Endothelial cell of umbilical vein (primary cell): ENCODE measurements around the gene UIMC1. TPM values are rescaled to one million over a fixed set of nuclear protein-coding genes. Genes with fewer than 3 reads are reported as not detected.
"Not testable (repeated sequence)": the region's sequence is repeated elsewhere in the genome, so short reads cannot be mapped to it uniquely, and the experiment has no call there.

ENCODE experiments used
- BruUV-seq: library from RNA; stranded (reverse); fragments of 400-500 nt; replicated peaks from 2 replicates; lab custom pipeline; 2021; lab: Mats Ljungman, UMichigan
- CTCF ChIA-PET: fragments of 300-600, 350-600 bp; sonication (Branson Sonifier 250); formaldehyde crosslinking; loops from one replicate; lab custom pipeline; 2021; ENCODE audit warnings: antibody characterized with exemption, inconsistent platforms; lab: Charles Lee
- POLR2A ChIA-PET: fragments of 300-600, 350-600 bp; sonication (Branson Sonifier 250); formaldehyde crosslinking; loops from one replicate; lab custom pipeline; 2021; ENCODE audit warnings: antibody characterized with exemption, inconsistent platforms; lab: Charles Lee
- DNase-seq: peaks from one replicate; pipeline ENCODE4 v3.0.0-alpha.2; 2011; ENCODE audit warnings: low read depth, low spot score
- FAIRE-seq: peaks from 2 replicates; lab custom pipeline; 2011; peaks lifted over from hg19 to GRCh38; lab: Jason Lieb, UNC
- H2AFZ ChIP-seq: 2 replicates; pipeline ENCODE4 v1.6.0; 2012; ENCODE audit warnings: low read depth, low read length, control low read depth, inconsistent platforms
- H3K27ac ChIP-seq: 2 replicates; pipeline ENCODE4 v1.5.1; 2011; ENCODE audit warnings: low read depth, mild to moderate bottlenecking, control low read depth, low read length, moderate library complexity; ENCODE audit not compliant: insufficient read depth
- H3K27me3 ChIP-seq, 2 experiments: 2 replicates each; pipeline versions ENCODE4 v1.6.0 to v1.6.1; 2011; ENCODE audit warnings: low read length in 2 of 2, mixed read lengths in 1 of 2; ENCODE audit not compliant: control insufficient read depth in 2 of 2, insufficient read depth in 2 of 2
- H3K36me3 ChIP-seq, 2 experiments: 2 replicates in 1 of 2; 3 replicates in 1 of 2; pipeline ENCODE4 v1.5.1; 2011; ENCODE audit warnings: low read length in 2 of 2, mild to moderate bottlenecking in 1 of 2, moderate library complexity in 1 of 2; ENCODE audit not compliant: control insufficient read depth in 2 of 2, insufficient read depth in 2 of 2; ENCODE audit errors: extremely low read depth in 1 of 2
- H3K4me1 ChIP-seq: 3 replicates; pipeline ENCODE4 v1.5.1; 2011; ENCODE audit warnings: mild to moderate bottlenecking, low read length; ENCODE audit not compliant: control insufficient read depth, insufficient read depth; ENCODE audit errors: extremely low read depth
- H3K4me2 ChIP-seq: 2 replicates; pipeline ENCODE4 v1.6.1; 2011; ENCODE audit warnings: low read length, control low read depth, mixed read lengths; ENCODE audit not compliant: insufficient read depth
- H3K4me3 ChIP-seq, 3 experiments: fragments of 200-600 bp in 1 of 3; sonication (generic), shearing (Covaris generic) in 1 of 3; replicated peaks in 1 of 3; 2 replicates each; pipeline ENCODE4 v1.5.1; 2011 to 2016; ENCODE audit warnings: control low read depth in 3 of 3, low read length in 3 of 3, mild to moderate bottlenecking in 2 of 3, inconsistent platforms in 1 of 3, low read depth in 1 of 3, moderate library complexity in 1 of 3; ENCODE audit not compliant: insufficient read depth in 1 of 3
- H3K79me2 ChIP-seq: 2 replicates; pipeline ENCODE4 v1.6.0; 2012; ENCODE audit warnings: low read length, inconsistent platforms; ENCODE audit not compliant: control insufficient read depth, insufficient read depth
- H3K9ac ChIP-seq: replicated peaks from 2 replicates; pipeline ENCODE3; 2011; ENCODE audit warnings: low read length, control low read depth; ENCODE audit not compliant: insufficient read depth; ENCODE audit errors: extremely low read depth
- H3K9me1 ChIP-seq: replicated peaks from 3 replicates; pipeline ENCODE4 v1.6.0; 2011; ENCODE audit warnings: mild to moderate bottlenecking, low read length; ENCODE audit not compliant: control insufficient read depth, insufficient read depth; ENCODE audit errors: extremely low read depth
- H3K9me3 ChIP-seq: replicated peaks from 2 replicates; pipeline ENCODE4 v1.5.1; 2012; ENCODE audit warnings: low read length, inconsistent platforms; ENCODE audit not compliant: control insufficient read depth, insufficient read depth
- H4K20me1 ChIP-seq: replicated peaks from 2 replicates; pipeline ENCODE3; 2011; ENCODE audit warnings: mild to moderate bottlenecking, low read length; ENCODE audit not compliant: control insufficient read depth, insufficient read depth; ENCODE audit errors: extremely low read depth
- EZH2 ChIP-seq: IDR thresholded peaks from 2 replicates; pipeline ENCODE4 v1.6.1; 2012; ENCODE audit warnings: borderline replicate concordance, low read depth, mild to moderate bottlenecking, moderate library complexity, low read length, inconsistent platforms; ENCODE audit not compliant: severe bottlenecking
- FOS ChIP-seq: IDR thresholded peaks from 2 replicates; pipeline ENCODE4 v1.6.1; 2011; ENCODE audit warnings: mild to moderate bottlenecking, low read length, moderate library complexity, borderline replicate concordance; ENCODE audit not compliant: insufficient read depth
- GATA2 ChIP-seq: IDR thresholded peaks from 2 replicates; pipeline ENCODE4 v1.7.0; 2011; ENCODE audit warnings: low read depth, mild to moderate bottlenecking, moderate library complexity, mixed read lengths, low read length; ENCODE audit not compliant: insufficient read length, insufficient read depth
- JUN ChIP-seq: IDR thresholded peaks from 2 replicates; pipeline ENCODE4 v1.6.1; 2011; ENCODE audit warnings: borderline replicate concordance, low read depth; ENCODE audit not compliant: insufficient read length, insufficient read depth
- MYC ChIP-seq: IDR thresholded peaks from one replicate; pipeline ENCODE4 v1.6.1; 2011; ENCODE audit warnings: mild to moderate bottlenecking, low read depth, low read length
- POLR2A ChIP-seq: IDR thresholded peaks from 2 replicates; pipeline ENCODE4 v1.6.1; 2012; ENCODE audit warnings: low read depth, mild to moderate bottlenecking, control low read depth, low read length
- POLR2AphosphoS5 ChIP-seq: IDR thresholded peaks from 2 replicates; pipeline ENCODE4 v1.6.1; 2012; ENCODE audit warnings: low read depth, mild to moderate bottlenecking, control low read depth, low read length, moderate library complexity; ENCODE audit not compliant: insufficient read depth
- dilution Hi-C: fragments of 300-500 bp; cut with MboI; formaldehyde crosslinking; loops from one replicate; pipeline ENCODE4 v1.15.0; 2019; ENCODE audit warnings: low sequenced_read_pairs; ENCODE audit not compliant: extremely low pct_ligation_motif_present
- intact Hi-C: fragments of 100-400 bp; cut with micrococcal nuclease; formaldehyde crosslinking; loops from one replicate; pipeline ENCODE4 v1.10.0; 2022
- polyA plus RNA-seq, 4 experiments: library from polyadenylated mRNA; depleted of rRNA in 3 of 4; stranded (reverse) in 3 of 4; unstranded in 1 of 4; fragments of >200 nt; gene quantifications; 2 replicates each; pipeline versions ENCODE4 v1.2.1 to v1.2.3, GENCODE V29; 2011 to 2012; ENCODE audit warnings: missing spikeins in 1 of 4
- total RNA-seq: library from RNA; stranded (reverse); gene quantifications from 2 replicates; pipeline ENCODE4 v1.2.3, GENCODE V29; 2021
- TF ChIP-seq, protein P1 (sequence below), 2 donors: IDR thresholded peaks; 1 replicate in 1 of 2; 2 replicates in 1 of 2; pipeline ENCODE4 v1.5.1; 2011; ENCODE audit warnings: low read length in 2 of 2, mild to moderate bottlenecking in 2 of 2, moderate library complexity in 2 of 2, control low read depth in 1 of 2, inconsistent platforms in 1 of 2, low read depth in 1 of 2; ENCODE audit not compliant: insufficient read depth in 1 of 2; ENCODE audit errors: extremely low read depth in 1 of 2
- TF ChIP-seq, protein P2 (sequence below): IDR thresholded peaks from 2 replicates; pipeline ENCODE4 v1.6.1; 2011; ENCODE audit not compliant: insufficient read depth, insufficient read length

The UIMC1 gene
- total and polyA plus RNA-seq, 2 donors (not counting 3 experiments of a cell fraction or from before 2014, with no cell fraction given): 17.2 to 60.1 TPM

DNA sequence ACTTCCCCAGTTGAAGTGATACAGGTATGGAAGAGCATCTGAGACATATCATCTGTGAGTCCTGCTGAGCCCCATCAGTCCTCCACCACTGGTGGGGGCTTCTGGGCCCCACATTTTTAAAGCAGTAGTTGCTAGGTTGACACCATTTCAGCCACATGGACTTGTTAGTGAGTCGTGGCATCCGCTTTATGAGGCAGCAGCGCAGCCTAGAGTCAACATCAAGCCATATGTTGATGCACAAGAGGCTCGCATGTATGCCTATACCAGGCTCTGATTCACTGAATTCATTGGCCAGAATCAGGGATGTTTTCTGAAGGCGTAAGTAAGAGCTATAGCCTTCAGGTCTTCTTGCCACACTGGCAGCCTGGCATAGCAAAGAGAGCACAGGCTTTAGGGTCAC lies 42.7 kb upstream of the UIMC1 start:
- Histone ChIP-seq H3K36me3 (peaks cover 12 to 16% of the 10 kb centered on the region in 2 experiments), H3K9ac (no peak overlapping the region), H2AFZ (no peak overlapping the region), H3K4me2 (no peak overlapping the region), H3K9me3 (no peaks in the 10 kb centered on the region), H3K9me1 (no peaks in the 10 kb centered on the region), H3K79me2 (no peaks in the 10 kb centered on the region), H3K4me3 (no peak overlapping the region), H3K27me3 (no peaks in the 10 kb centered on the region), H4K20me1 (no peaks in the 10 kb centered on the region), H3K27ac (no peak overlapping the region), H3K4me1 (peaks cover under 1% of the 10 kb centered on the region)
- no peak for FAIRE-seq
- dilution Hi-C loops (no loop called here), intact Hi-C loops (no loop called here)
- DNase-seq: no peak
- no TSS peak for BruUV-seq
- ChIA-PET CTCF (no interaction called here), POLR2A (no interaction called here)
- TF ChIP-seq, protein P1, sequence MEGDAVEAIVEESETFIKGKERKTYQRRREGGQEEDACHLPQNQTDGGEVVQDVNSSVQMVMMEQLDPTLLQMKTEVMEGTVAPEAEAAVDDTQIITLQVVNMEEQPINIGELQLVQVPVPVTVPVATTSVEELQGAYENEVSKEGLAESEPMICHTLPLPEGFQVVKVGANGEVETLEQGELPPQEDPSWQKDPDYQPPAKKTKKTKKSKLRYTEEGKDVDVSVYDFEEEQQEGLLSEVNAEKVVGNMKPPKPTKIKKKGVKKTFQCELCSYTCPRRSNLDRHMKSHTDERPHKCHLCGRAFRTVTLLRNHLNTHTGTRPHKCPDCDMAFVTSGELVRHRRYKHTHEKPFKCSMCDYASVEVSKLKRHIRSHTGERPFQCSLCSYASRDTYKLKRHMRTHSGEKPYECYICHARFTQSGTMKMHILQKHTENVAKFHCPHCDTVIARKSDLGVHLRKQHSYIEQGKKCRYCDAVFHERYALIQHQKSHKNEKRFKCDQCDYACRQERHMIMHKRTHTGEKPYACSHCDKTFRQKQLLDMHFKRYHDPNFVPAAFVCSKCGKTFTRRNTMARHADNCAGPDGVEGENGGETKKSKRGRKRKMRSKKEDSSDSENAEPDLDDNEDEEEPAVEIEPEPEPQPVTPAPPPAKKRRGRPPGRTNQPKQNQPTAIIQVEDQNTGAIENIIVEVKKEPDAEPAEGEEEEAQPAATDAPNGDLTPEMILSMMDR (IDR thresholded peaks at IDR 0.05; ENCODE audit: extremely low read depth in 1 of 2, insufficient read depth in 1 of 2, low read depth in 1 of 2, low read length in 2 of 2): no peak
- TF ChIP-seq POLR2AphosphoS5 (no peak), EZH2 (no peak), GATA2 (no peak), JUN (no peak), POLR2A (no peak), MYC (no peak), FOS (no peak)
- TF ChIP-seq, protein P2, sequence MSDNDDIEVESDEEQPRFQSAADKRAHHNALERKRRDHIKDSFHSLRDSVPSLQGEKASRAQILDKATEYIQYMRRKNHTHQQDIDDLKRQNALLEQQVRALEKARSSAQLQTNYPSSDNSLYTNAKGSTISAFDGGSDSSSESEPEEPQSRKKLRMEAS: no peak

DNA sequence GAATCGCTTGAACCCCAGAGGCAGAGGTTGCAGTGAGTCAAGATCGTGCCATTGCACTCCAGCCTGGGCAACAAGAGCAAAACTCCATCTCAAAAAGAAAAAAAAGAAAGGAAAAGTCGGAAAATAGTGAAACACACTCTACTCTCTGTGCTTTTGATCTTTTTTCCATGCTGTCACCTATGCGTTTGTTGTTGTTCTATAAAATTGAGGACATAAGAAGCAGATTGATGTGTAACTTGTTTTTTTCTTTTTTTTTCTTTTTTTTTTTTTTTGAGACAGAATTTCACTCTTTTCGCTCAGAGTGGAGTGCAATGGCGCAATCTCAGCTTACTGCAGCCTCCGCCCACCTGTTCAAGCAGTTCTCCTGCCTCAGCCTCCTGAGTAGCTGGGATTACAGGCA lies 42.0 kb upstream of the UIMC1 start:
- H3K27me3 ChIP-seq, H3K27ac ChIP-seq, H3K9me1 ChIP-seq, H3K9ac ChIP-seq, H3K9me3 ChIP-seq, H3K4me3 ChIP-seq, H3K4me2 ChIP-seq, FAIRE-seq, CTCF ChIA-PET, DNase-seq, BruUV-seq, POLR2A ChIA-PET, H3K79me2 ChIP-seq, H4K20me1 ChIP-seq, intact Hi-C loops, H3K4me1 ChIP-seq, H2AFZ ChIP-seq, dilution Hi-C loops: not testable (repeated sequence)
- H3K36me3 ChIP-seq: peaks cover 12 to 17% of the 10 kb centered on the region in 2 experiments
